ENCODE data around the gene CCDC12. TPM values are rescaled to one million over a fixed set of nuclear protein-coding genes. Genes with fewer than 3 reads are reported as not detected.
A peak's percentile ranks its signal among the peaks of the same experiment; 100 is the strongest.

Gene CCDC12
- total RNA-seq, 1 donor from 2014 or later: 17.9 TPM

DNA sequence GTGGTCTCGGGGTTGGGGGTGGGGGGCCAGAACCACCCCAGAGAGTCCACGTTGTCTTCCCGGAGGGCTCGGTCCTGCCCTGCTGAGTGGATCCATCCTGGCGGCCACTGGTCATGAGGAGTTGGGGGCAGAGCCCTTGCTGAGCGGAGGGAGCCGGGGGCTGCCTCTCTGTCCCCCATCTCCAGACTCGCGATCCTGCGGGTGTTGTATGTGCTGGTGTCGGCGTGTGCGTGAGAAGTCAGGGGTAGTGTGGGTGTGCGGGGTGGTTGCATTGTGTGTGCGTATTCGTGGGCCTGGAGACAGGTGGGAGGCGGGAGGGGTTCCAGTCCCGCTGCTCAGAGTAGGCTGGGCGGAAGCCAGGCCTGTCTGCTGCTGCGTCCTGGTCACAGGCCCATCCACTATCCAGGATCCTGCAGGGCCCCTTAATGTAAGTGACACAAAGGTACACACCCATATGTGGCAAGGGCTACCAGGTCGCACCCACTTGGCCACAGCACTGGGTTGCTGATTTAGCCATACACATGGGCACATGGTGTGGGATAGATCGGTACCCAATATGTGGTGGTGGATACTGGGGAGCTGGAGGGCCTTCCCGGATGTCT, 33.7 kb upstream of the CCDC12 start:
- Mint-ChIP-seq H3K27ac (peak overlapping the region; percentile 66), H3K9me3 (no peaks in the 10 kb centered on the region), H3K36me3 (peaks cover 3% of the 10 kb centered on the region), H3K27me3 (ENCODE audit: insufficient read depth, low read depth) (no peaks in the 10 kb centered on the region), H3K4me3 (peak overlapping the region; percentile 74), H3K4me1 (peaks cover 4% of the 10 kb centered on the region)
- Histone ChIP-seq H3K27me3 (no peaks in the 10 kb centered on the region), H3K79me2 (ENCODE audit: low read depth) (no peaks in the 10 kb centered on the region), H3F3A (ENCODE audit: low read depth) (peaks cover 11% of the 10 kb centered on the region), H3K27ac (peak overlapping the region; percentile 90), H3K4me3 (peak overlapping the region; percentile 50), H3K9ac (no peak overlapping the region), H3K4me1 (peaks cover 3% of the 10 kb centered on the region), H3K9me3 (ENCODE audit: low read depth) (no peaks in the 10 kb centered on the region), H3K4me2 (peak overlapping the region; percentile 72), H2AFZ (replicated peaks) (peak overlapping the region; percentile 59), H4K20me1 (ENCODE audit: low read depth) (no peaks in the 10 kb centered on the region), H3K36me3 (no peaks in the 10 kb centered on the region)
- DNase-seq (ENCODE audit: low spot score): no peak
- TF ChIP-seq, protein P1, sequence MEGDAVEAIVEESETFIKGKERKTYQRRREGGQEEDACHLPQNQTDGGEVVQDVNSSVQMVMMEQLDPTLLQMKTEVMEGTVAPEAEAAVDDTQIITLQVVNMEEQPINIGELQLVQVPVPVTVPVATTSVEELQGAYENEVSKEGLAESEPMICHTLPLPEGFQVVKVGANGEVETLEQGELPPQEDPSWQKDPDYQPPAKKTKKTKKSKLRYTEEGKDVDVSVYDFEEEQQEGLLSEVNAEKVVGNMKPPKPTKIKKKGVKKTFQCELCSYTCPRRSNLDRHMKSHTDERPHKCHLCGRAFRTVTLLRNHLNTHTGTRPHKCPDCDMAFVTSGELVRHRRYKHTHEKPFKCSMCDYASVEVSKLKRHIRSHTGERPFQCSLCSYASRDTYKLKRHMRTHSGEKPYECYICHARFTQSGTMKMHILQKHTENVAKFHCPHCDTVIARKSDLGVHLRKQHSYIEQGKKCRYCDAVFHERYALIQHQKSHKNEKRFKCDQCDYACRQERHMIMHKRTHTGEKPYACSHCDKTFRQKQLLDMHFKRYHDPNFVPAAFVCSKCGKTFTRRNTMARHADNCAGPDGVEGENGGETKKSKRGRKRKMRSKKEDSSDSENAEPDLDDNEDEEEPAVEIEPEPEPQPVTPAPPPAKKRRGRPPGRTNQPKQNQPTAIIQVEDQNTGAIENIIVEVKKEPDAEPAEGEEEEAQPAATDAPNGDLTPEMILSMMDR (IDR thresholded peaks at IDR 0.05): no peak
- TF ChIP-seq EZH2phosphoT487 (IDR thresholded peaks at IDR 0.05) (no peak), EZH2 (IDR thresholded peaks at IDR 0.05) (no peak)

DNA sequence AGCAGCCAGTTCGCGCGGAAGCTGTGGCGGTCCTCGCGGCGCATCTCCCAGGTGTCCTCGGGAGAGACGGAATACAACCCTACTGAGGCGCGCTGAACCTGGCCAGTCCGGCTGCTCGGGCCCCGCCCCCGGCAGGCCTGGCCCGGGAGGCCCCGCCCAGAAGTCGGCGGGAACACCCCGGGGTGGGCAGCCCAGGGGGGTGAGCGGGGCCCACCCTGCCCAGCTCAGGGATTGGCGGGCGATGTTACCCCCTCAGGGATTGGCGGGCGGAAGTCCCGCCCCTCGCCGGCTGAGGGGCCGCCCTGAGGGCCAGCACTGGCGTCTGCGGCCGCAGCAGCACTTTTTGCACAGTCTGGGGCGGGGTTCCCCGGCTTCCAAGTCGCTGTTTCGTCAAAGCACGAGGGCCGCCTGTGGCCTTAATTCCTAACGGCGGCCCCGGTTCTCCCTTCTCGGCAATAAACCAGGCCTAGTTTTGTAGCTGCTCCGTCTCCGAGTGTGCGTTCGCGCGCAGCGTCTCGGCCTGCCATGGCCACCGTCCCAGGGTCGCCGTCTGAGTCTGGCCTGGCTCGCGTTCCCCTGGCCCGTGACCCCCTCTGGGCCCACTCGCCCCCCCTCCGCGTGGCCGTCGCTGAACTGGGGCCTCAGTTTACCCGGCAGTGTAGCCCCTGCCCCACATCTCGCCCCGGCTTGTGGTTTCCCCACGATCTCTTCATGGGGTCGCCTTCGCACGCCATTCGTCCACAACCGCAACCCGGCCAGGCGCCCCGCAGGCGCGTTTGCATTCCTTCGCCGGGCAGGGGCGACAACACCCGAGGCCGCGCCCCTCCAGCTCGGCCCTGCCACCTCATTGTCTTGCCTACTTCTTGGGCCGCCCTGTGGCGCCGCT, 32.9 kb upstream of the CCDC12 start:
- TF ChIP-seq, protein P1 (IDR thresholded peaks at IDR 0.05): peak; percentile 9
- no peak for TF ChIP-seq EZH2 (IDR thresholded peaks at IDR 0.05)
- TF ChIP-seq EZH2phosphoT487 (IDR thresholded peaks at IDR 0.05): no peak
- peaks cover 3% of the 10 kb centered on the region for H3K36me3 Mint-ChIP-seq
- DNase-seq (ENCODE audit: low spot score): peak; percentile 95
- no peaks in the 10 kb centered on the region for H3K36me3 ChIP-seq
- H3K4me2 ChIP-seq: peak overlapping the region; percentile 72
- no peaks in the 10 kb centered on the region for H3K9me3 Mint-ChIP-seq
- no peaks in the 10 kb centered on the region for H4K20me1 ChIP-seq (ENCODE audit: low read depth)
- no peaks in the 10 kb centered on the region for H3K9me3 ChIP-seq (ENCODE audit: low read depth)
- peak overlapping the region; percentile 59 for H2AFZ ChIP-seq (replicated peaks)
- peak overlapping the region; percentile 74 for H3K4me3 Mint-ChIP-seq
- no peaks in the 10 kb centered on the region for H3K27me3 ChIP-seq
- H3K27ac Mint-ChIP-seq: no peak overlapping the region
- peaks cover 4% of the 10 kb centered on the region for H3K4me1 Mint-ChIP-seq
- H3K79me2 ChIP-seq (ENCODE audit: low read depth): no peaks in the 10 kb centered on the region
- peaks cover 11% of the 10 kb centered on the region for H3F3A ChIP-seq (ENCODE audit: low read depth)
- H3K27ac ChIP-seq: peak overlapping the region; percentile 90
- no peaks in the 10 kb centered on the region for H3K27me3 Mint-ChIP-seq (ENCODE audit: insufficient read depth, low read depth)
- H3K9ac ChIP-seq: peak overlapping the region; percentile 40
- H3K4me1 ChIP-seq: peaks cover 3% of the 10 kb centered on the region
- H3K4me3 ChIP-seq: peak overlapping the region; percentile 50

GRCh38 chr3:47008851-47009224, 32.3 kb upstream of the CCDC12 start:
- Histone ChIP-seq H3K4me3 (peak overlapping the region; percentile 50), H4K20me1 (ENCODE audit: low read depth) (no peaks in the 10 kb centered on the region), H3K9me3 (ENCODE audit: low read depth) (no peaks in the 10 kb centered on the region), H3K36me3 (no peaks in the 10 kb centered on the region), H2AFZ (replicated peaks) (peak overlapping the region; percentile 59), H3K9ac (no peak overlapping the region), H3K4me2 (peak overlapping the region; percentile 72), H3K27me3 (no peaks in the 10 kb centered on the region), H3F3A (ENCODE audit: low read depth) (peaks cover 11% of the 10 kb centered on the region), H3K4me1 (peaks cover 3% of the 10 kb centered on the region), H3K79me2 (ENCODE audit: low read depth) (no peaks in the 10 kb centered on the region), H3K27ac (no peak overlapping the region)
- Mint-ChIP-seq H3K27ac (no peak overlapping the region), H3K36me3 (peaks cover 3% of the 10 kb centered on the region), H3K9me3 (no peaks in the 10 kb centered on the region), H3K27me3 (ENCODE audit: insufficient read depth, low read depth) (no peaks in the 10 kb centered on the region), H3K4me3 (peak overlapping the region; percentile 64), H3K4me1 (peaks cover 4% of the 10 kb centered on the region)
- no peak for DNase-seq (ENCODE audit: low spot score)
- TF ChIP-seq EZH2 (IDR thresholded peaks at IDR 0.05) (no peak), EZH2phosphoT487 (IDR thresholded peaks at IDR 0.05) (no peak)
- TF ChIP-seq, protein P1 (IDR thresholded peaks at IDR 0.05): no peak
